Cardiac muscle cell (in vitro differentiated cells and primary cell): ENCODE data around the gene DGKG. TPM values are rescaled to one million over a fixed set of nuclear protein-coding genes. Genes with fewer than 3 reads are reported as not detected.

ENCODE experiments used
- DNase-seq, 2 donors: peaks; one replicate each; pipeline versions ENCODE4 v3.0.0 to v3.0.0-alpha.2; 2010 to 2017; ENCODE audit warnings: low read depth in 1 of 2, low spot score in 1 of 2
- H3K27ac ChIP-seq: fragments of 200-600 bp; sonication (generic); 2 replicates; pipeline ENCODE4 v1.5.1; 2016
- H3K27me3 ChIP-seq: fragments of 200-600 bp; sonication (generic); 2 replicates; pipeline ENCODE4 v1.6.0; 2016; ENCODE audit warnings: control low read depth
- H3K36me3 ChIP-seq: fragments of 200-600 bp; sonication (generic); 2 replicates; pipeline ENCODE4 v1.5.1; 2016; ENCODE audit warnings: control low read depth
- H3K4me1 ChIP-seq: fragments of 200-600 bp; sonication (generic); 2 replicates; pipeline ENCODE4 v1.8.1; 2017; ENCODE audit warnings: low read depth, mild to moderate bottlenecking, mixed run types
- H3K4me3 ChIP-seq: fragments of 200-600 bp; sonication (generic); 2 replicates; pipeline ENCODE4 v1.5.1; 2016; ENCODE audit warnings: mild to moderate bottlenecking
- H3K9me3 ChIP-seq: fragments of 200-600 bp; sonication (generic); 2 replicates; pipeline ENCODE4 v1.5.1; 2017; ENCODE audit warnings: low read depth, mild to moderate bottlenecking, control low read depth
- polyA plus RNA-seq: library from polyadenylated mRNA; unstranded; fragments of >200 nt; fragmentation: Nextera tagmentation; extraction: Ambion mirVana; gene quantifications from 2 replicates; pipeline ENCODE4 v1.2.1, GENCODE V29; 2016
- total RNA-seq: library from RNA; depleted of rRNA; stranded (reverse); fragments of >200 nt; gene quantifications from 2 replicates; pipeline ENCODE4 v1.2.3, GENCODE V29; 2016
- TF ChIP-seq, protein P1 (sequence below): IDR thresholded peaks from 2 replicates; pipeline ENCODE4 v1.5.1; 2012; ENCODE audit warnings: low read depth, mild to moderate bottlenecking, low read length

Gene DGKG
- total and polyA plus RNA-seq, 2 experiments from 2014 or later = 0.15 TPM; not detected in 1

- Histone ChIP-seq H3K27ac (no peak overlapping the region), H3K36me3 (no peaks in the 10 kb centered on the region), H3K4me1 (no peaks in the 10 kb centered on the region), H3K4me3 (no peak overlapping the region), H3K27me3 (no peaks in the 10 kb centered on the region), H3K9me3 (no peaks in the 10 kb centered on the region)
- TF ChIP-seq, protein P1, sequence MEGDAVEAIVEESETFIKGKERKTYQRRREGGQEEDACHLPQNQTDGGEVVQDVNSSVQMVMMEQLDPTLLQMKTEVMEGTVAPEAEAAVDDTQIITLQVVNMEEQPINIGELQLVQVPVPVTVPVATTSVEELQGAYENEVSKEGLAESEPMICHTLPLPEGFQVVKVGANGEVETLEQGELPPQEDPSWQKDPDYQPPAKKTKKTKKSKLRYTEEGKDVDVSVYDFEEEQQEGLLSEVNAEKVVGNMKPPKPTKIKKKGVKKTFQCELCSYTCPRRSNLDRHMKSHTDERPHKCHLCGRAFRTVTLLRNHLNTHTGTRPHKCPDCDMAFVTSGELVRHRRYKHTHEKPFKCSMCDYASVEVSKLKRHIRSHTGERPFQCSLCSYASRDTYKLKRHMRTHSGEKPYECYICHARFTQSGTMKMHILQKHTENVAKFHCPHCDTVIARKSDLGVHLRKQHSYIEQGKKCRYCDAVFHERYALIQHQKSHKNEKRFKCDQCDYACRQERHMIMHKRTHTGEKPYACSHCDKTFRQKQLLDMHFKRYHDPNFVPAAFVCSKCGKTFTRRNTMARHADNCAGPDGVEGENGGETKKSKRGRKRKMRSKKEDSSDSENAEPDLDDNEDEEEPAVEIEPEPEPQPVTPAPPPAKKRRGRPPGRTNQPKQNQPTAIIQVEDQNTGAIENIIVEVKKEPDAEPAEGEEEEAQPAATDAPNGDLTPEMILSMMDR = no peak
- DNase-seq = peak in 1 of 2 donors; percentile 7
Measured at GRCh38 chr3:186247821-186248814, 113.9 kb downstream of the DGKG start.

DNA sequence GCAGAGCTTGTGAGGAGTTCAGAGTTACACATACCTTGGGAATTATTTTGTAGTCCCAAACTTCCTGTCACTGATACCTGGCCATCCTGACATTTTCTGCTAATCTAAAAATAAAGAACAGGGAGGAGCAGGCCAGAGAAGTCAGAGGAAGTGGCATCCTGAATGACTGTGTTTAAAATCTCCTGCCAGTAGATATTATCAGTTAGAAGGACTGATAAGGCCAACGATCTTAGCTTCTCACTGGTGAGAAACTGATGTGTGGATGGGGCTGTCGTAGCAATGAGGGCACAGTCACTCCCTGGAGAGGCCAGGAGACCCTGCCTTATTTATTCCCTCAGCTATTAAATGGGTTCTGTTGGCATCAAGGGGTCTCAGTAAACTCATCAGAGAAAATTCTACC, 115.1 kb downstream of the DGKG start:
- Histone ChIP-seq H3K36me3 (no peaks in the 10 kb centered on the region), H3K4me3 (no peak overlapping the region), H3K4me1 (no peaks in the 10 kb centered on the region), H3K9me3 (no peaks in the 10 kb centered on the region), H3K27ac (no peak overlapping the region), H3K27me3 (no peaks in the 10 kb centered on the region)
- no peak for DNase-seq
- TF ChIP-seq, protein P1 = no peak

GRCh38 chr3:186244016-186244415, 118.0 kb downstream of the DGKG start:
- Histone ChIP-seq H3K4me1 (peaks cover 3% of the 10 kb centered on the region), H3K36me3 (no peaks in the 10 kb centered on the region), H3K27ac (no peak overlapping the region), H3K9me3 (no peaks in the 10 kb centered on the region), H3K27me3 (no peaks in the 10 kb centered on the region), H3K4me3 (no peak overlapping the region)
- TF ChIP-seq, protein P1 = no peak
- no peak for DNase-seq

DNA sequence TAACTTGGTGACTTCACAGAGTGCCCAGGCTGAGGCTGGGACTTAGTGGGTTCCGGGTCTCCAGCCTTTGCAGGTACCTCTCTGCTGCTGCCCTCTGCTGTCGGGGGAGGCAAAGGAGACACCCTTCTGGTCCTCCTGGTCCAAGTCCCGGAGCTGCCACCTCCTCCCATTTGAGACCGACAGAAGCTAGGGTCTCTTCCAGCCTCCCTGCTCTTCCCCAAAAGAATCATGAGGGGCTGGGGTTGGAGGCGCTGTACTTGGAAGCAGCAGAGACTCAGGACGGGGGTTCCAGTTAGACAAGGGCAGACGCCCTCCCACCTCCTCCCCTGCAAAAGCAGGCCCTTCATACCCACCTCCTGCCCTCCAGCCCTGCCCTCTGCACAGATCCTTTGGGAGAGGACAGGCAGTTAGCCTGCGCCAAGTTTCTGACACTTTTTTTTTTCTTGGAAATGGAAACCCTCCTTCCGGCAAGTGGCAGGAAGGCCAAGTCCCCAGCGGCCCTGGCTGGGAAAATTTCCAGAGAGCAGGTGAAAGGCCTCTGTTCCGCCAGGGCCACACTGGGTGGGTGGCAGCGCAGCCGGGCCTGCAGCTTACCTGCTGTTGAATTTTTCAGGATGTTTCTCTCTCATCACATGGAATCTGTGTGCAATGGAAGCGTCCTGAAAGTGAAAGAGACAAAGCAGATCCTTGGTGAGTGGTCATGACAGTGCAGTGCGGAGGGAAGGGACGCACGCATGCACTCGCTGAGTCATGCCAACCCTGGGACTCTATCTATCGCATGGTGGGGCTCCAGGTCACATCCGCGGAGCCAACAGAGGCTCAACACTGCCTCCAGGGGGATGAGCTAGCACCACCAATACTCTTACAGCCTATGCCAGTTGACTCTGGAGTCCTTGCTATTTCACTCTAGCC, 119.9 kb downstream of the DGKG start:
- Histone ChIP-seq H3K9me3 (no peaks in the 10 kb centered on the region), H3K27me3 (no peaks in the 10 kb centered on the region), H3K4me1 (peaks cover 15% of the 10 kb centered on the region), H3K4me3 (no peak overlapping the region), H3K27ac (no peak overlapping the region), H3K36me3 (no peaks in the 10 kb centered on the region)
- TF ChIP-seq, protein P1 = peak; percentile 67
- DNase-seq = peak; percentile 67 to 80

DNA sequence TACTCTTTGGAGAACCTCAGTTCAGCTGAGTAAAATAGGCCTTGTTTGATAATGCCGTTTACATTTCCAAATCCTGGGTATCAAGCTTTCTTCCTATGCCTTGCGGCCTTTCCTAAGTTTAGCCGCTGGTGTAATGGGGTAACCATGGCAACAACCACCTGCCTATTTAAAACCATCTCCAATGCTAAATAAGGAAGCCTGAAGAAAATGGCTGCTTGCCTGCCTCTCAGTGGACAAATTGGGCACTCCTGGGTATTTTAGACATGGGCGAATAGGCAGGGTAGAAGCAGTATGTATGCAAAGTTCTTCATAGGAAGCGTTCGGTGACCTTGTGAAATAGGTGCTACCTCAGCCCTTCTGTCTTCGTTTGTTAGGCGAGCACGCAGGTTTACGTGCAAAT, 122.7 kb downstream of the DGKG start:
- DNase-seq = peak in 1 of 2 donors; percentile 79

More for the DNA sequence above, 122.7 kb downstream of the DGKG start:
- no peaks in the 10 kb centered on the region for H3K9me3 ChIP-seq
- H3K27me3 ChIP-seq = no peaks in the 10 kb centered on the region
- no peak overlapping the region for H3K27ac ChIP-seq
- H3K36me3 ChIP-seq = no peaks in the 10 kb centered on the region
- TF ChIP-seq, protein P1 = no peak
- H3K4me1 ChIP-seq = peaks cover 38% of the 10 kb centered on the region
- H3K4me3 ChIP-seq = no peak overlapping the region
